Stimulated activated CD4-positive, alpha-beta T cell treated with anti-CD3 and anti-CD28 coated beads, Interleukin-4, amount 100 ng/mL, for 4 hours (primary cell): Measurements from ENCODE around the gene KPNB1.

Experiments
- DNase-seq, 2 experiments: peaks; one replicate each; pipeline ENCODE4 v3.0.0-alpha.2; 2020

Gene KPNB1

DNA sequence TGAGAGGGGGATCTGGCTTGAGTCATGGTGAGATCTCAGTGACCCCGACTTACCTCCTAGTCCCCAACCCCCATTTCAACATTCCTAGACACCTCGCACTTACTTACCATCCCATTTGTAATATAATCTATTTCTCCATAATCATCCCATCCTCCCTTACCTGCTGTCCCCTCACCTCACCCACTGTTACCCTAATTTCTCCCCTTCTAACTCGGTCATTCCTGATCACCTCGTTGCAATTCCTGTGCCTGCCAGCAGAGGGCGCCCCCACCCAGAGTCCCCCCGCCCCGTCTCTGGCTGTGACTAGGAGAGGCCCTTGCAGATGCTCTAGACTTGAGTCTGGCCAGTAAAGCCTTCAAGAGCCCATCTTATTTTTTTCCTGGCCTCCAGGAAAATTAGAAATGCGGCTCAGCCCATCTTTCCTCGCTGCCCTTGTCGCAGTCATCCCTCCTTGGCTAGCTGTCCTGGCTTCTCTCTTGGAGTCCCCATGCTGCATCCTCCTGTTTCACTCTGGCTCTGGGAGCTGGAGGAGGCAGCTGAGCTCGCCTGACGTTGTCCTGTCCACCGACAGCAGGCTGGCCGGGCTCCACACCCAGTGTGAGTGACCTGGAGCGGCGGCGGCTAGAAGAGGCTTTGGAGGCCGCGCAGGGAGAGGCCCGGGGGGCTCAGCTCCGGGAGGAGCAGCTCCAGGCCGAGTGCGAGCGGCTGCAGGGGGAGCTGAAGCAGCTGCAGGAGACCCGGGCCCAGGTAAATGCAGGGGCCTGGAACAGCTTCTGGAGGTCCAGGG is 49.2 kb downstream of the KPNB1 start:
- DNase-seq, result peak; percentile 77 to 88

DNA sequence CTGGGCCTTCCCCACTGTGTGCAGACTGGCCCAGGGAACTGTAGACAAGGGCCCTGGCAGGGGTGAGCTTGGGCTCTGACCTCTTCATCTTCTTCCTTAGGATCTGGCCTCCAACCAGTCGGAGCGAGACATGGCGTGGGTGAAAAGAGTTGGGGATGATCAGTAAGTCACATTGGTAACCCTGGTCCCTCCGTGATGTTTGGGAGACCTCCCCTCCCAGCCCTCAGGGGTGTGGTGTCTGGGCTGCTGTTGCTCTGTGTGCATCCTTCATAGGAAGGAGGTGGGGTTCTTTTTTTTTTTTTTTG is 49.8 kb downstream of the KPNB1 start:
- DNase-seq, result no peak

DNA sequence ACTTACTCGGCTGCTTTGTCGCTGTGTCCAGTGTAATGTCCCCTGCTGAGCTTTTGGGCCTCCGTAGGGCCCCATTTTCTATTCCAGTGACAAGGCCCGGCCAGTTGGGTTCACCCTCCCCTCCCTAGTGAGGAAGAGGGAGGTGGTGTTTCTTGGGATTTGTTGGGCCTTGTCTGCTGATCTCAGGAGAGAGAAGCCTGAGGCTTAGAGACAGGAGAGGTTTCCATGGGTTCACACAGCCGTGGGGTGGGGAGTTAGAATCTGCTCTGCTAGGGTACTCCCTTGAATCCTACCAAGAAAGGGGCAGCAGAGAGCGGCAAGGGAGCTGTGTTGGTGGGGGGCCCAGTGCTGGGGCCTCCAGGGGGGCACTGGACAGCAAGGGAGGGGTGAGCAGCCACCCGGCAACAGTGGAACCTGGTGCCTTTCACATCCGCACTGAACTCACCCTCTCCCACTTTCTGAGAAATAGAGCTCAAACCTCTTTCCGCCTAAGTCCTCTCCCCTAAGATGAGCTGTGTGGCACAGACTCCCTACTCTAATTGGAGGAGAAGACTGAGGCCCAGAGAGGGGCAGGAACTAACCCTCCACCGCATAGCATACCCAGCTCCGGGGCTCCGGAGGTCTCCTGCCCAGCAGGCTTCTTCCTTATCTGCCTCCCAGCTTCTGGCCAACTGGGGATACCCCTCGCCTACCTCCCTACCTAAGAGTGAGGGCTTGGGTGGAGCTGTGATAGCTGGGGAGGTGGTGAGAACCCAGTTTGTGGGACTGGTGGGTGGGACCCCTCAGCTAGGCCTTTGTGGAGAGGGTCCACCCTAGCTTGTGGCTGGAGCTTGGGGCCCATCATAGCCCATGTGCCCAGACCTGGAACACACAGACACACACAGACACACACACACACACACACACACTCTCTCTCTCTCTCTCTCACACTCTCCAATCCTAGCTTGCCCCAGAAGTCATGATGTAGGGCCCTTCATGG is 51.0 kb downstream of the KPNB1 start:
- no peak for DNase-seq

DNA sequence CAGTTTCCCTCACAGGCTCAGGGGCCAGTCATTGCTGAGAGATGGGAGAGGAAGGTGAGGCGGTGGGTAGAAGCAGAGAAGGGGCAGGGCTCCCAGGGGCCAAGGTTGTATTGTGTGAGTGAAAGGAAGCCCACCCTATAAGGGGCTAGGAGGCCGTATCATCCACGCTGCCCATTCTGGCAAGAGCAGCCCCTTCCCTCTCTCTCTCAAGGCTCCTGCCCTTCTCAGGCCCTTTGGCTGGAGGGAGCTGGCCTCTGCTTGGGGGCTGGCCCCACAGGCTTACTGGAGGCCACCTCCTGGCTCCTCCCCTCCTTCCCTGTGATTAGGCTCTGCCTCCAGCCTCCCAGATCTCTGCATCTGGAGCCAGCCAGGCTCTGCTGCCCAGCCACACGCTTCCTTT is 51.9 kb downstream of the KPNB1 start:
- DNase-seq, result no peak

DNA sequence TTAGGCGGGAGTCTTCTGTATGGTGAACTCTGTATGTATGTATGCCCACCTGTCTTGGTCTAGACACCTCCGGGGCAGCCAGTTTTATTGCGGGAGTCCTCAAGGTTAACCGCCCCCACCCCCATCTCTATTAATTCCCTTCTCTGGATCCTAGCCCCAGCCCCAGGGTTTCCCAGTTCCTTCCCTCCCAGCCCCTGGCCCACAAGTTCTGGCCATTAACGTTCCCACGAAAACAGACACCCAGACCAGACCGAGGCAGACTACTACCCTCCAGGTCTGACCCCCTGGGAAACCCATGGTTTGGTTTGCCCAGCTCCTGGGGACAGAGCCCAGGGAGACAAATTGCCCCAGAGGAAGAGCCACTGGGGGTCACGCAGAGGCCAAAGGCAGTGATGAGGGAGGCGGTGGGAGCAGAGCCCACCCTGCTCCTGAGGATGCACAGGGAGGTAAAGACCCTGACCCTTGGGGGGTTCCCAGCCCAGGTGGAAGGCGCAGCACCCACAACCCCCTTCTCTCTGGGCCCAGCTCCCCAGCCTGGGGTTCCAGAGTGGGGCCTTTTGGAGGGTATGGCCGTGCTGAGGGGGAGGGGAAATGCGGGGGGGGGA is 52.8 kb downstream of the KPNB1 start:
- DNase-seq, result peak in 1 of 2 experiments; percentile 3

DNA sequence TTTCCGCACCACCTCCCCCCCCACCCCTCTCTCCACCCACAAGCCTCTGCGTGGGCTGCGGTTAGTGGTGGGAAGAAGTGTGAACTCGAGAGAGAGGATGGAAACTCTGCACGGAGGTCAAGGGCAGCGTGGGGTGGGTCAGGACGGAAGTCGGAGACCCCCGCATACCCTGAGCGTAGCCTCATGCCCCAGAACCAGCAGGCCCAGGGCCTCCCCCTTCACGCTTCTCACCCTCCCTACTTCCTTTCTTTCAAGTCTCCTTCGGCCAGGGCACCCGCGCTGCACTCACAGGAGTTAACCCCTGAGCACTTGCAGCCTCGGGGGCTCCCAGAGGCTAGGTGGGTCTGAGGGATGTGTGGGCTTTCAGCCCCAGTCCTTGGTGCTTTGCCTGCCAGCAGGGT is 53.5 kb downstream of the KPNB1 start:
- DNase-seq, result peak; percentile 62 to 80

DNA sequence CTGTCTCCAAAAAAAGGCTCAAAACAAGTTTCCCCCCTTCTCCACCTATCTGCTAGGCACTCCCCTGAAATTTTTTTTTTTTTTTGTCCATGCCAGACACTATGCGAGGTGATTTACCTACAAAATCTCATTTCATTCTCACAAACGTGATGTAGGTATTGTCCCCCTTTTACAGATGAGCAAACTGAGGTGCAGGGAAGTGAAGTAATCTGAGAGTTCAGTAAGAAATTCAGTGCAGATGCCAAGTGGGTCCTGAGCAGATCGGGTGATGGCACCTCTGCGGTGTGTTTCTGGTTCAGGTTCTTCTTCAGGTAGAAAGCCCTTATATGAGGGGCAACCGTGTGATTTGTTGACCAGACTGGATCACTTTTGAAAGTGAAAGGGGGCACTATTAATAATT is 54.0 kb downstream of the KPNB1 start:
- DNase-seq, result no peak

DNA sequence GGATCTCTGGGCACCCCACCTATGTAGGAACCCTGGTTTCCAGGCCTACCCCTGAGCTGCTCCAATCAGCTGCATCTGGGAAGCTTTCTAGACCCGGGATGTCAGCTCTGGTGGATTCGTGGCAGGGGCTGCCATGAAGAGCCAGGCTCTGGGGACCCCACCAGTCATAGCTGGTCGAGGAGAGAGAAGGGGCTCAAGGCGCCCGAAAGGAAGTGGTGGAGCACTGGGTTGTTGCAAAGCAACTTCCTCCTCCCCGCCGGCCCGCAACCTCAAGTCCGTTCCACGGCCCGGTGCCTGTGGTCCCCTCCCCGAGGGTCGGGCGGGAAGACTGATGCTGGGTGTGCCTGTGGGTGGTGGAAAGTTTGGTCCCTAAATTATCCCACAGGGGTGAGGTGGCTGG is 54.4 kb downstream of the KPNB1 start:
- no peak for DNase-seq

DNA sequence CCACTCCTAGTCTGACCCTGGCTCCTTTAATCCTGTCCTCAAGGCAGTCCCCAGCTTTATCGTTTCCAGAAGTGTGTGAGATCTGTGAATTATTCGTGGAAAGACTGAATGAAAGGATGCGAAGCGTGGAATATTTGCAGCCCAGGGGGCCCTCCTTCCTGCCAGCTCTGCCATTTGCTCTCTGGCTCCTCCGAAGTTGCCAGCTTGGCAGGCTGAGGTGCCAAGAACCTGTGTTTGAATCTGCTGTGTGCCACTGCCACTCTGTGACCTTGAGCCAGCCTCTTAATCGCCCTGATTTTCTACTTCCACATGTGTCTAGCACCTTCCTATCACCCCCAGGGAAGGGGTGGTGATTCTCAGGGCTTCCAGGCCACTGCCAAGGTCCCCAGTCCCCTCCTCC is 55.0 kb downstream of the KPNB1 start:
- DNase-seq, result no peak

DNA sequence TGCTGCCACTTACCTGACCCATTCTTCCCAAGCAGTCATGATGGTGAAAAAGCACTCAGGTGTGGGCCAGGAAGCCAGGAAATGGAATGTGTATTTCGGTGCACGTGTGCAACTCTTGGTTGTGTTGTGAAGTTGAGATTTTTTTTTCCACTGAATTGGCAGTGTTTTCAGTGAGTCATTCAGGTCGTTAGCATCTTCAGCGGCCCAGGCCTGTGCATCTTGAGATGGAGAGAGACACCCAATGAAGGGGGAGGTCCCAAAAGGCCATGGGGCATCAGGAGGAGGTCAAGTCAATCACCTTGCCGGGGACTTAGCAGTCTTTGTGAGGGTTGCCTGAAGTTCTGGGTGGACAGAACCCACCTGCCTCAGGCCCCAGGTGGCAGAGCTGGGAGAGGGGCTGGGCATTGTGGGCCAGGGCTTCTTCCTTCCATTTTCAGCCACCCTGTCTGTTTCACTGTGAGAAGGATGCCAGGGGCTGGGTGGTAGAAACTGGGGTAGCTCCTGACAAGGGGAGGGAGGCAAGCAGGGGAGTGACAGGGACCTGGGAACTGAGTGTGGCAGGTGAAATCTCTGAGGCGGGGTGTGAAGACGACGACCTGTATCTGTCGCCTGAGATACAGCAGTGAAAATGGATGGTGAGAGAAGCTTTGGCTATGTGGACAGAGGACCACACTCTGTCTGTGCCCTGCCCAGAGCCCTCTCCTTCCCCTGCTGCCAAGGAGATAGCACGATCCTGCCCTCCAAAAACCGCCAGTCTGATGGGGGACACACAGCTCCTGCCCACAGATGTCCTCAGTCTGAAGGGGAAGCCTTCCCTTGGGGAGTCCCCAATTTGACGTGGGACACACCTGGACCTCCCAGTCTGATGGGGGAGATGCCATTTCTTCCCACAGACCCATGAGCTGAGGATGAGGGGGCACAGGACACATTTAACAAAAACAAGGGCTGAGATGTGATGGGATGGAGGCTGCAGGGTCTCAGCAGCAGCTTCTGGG is 56.1 kb downstream of the KPNB1 start:
- DNase-seq, result peak in 1 of 2 experiments; percentile 72

DNA sequence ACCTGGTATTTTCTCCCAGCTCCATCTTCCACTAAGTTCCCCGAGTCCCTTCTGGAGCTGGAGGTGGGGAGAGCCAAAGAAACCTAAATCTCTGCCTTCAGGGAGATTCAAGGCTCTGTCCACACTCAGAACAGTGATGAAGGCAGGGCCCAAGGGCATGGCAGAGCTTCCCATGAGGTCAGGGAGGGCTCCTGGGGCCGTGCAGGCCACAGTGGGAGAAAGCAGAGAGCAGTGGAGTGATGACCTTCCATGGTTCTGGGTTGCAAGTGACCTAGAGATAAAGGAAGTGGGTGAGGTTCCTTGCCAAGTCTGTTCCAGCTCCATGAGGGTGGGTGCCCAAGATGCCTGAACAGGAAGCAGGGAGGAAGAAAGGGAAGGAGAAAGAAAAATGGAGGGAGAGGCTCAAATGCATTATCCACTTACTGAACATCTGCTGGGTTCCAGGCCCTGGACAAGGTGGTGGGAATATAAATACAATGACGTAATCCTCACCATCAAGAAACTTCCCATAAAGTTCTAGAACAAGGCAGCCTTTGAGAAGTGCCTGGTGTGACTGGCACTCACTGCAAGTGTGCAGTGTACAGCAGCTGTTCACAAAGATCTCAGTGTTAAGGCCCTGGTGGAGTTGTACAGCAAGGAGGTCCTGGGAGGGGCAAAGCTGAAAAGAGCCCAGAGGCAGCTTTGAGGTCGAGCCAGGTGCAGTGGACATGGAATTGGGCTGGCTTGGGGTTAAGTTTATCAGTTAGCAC is 57.5 kb downstream of the KPNB1 start:
- DNase-seq, result no peak

DNA sequence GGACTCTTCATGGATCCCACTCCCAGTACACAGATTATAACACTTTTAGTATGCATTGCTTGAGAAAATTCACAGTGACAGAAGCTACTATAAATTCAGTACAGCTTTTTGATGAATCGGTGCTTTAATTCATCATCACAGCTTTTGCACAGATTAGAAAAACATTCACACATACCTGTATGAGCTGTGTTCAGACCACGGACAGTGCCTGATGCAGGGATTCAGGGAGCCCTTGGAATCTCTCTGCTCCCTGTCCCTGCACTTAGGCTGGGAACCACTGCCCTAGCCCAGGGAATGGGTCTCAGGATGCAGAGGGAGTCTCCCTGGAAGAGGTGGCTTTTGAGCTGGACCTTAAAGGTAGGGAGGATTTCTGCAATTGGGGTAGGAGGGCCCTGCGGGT is 58.2 kb downstream of the KPNB1 start:
- no peak for DNase-seq

DNA sequence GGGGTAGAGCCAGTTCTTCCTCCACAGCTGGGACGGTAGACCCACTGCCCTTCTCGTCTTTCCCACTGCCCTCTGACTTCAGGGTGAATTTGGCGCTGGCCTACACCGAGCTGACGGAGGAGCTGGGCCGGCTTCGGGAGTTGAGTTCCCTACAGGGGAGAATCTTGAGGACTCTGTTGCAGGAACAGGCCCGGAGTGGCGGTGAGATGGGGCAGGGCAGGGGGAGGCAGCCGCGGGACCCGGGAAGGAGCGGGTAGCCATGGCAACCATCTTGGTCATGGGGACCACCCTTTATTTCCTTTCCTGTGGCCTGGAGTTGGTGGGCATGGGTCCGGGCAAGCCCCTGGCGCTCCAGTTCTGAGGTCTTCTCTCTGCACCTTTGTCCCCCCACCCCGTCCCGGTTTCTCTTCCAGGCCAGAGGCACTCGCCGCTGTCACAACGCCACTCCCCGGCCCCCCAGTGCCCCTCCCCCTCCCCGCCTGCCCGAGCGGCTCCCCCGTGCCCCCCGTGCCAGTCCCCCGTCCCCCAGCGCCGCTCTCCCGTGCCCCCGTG is 58.7 kb downstream of the KPNB1 start:
- DNase-seq, result no peak

DNA sequence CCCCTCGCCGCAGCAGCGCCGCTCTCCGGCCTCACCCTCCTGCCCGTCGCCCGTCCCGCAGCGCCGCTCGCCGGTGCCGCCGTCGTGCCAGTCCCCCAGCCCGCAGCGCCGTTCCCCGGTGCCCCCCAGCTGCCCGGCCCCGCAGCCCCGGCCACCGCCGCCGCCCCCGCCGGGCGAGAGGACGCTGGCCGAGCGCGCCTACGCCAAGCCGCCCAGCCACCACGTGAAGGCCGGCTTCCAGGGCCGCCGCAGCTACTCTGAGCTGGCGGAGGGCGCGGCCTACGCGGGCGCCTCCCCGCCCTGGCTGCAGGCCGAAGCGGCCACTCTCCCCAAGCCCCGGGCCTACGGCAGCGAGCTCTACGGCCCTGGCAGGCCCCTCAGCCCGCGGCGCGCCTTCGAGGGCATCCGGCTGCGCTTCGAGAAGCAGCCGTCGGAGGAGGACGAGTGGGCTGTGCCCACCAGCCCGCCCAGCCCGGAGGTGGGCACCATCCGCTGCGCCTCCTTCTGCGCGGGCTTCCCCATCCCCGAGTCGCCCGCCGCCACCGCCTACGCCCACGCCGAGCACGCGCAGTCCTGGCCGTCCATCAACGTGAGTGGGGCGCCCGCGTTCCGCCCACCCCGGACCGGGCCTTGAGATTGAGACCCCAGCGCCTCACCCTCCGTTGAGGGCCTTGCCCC is 59.3 kb downstream of the KPNB1 start:
- no peak for DNase-seq

DNA sequence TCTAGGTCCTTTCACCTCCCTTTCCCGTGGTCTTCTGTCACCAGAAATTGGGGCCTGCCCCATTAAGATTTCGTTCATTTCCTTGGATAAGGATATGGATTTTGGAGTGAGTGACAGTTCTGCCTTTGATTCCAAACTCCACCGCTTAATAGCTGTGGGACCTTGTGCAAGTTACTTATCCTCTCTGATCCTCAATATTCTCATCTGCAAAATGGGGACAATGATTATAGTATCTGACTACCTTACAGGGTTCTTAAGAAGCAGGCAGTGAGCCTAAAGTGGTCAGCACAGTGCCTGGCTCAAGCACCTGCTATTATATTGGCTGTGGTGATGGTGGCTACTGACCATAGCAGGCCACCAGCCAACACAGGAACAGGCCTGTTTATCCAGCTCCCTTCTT is 59.9 kb downstream of the KPNB1 start:
- DNase-seq, result no peak

DNA sequence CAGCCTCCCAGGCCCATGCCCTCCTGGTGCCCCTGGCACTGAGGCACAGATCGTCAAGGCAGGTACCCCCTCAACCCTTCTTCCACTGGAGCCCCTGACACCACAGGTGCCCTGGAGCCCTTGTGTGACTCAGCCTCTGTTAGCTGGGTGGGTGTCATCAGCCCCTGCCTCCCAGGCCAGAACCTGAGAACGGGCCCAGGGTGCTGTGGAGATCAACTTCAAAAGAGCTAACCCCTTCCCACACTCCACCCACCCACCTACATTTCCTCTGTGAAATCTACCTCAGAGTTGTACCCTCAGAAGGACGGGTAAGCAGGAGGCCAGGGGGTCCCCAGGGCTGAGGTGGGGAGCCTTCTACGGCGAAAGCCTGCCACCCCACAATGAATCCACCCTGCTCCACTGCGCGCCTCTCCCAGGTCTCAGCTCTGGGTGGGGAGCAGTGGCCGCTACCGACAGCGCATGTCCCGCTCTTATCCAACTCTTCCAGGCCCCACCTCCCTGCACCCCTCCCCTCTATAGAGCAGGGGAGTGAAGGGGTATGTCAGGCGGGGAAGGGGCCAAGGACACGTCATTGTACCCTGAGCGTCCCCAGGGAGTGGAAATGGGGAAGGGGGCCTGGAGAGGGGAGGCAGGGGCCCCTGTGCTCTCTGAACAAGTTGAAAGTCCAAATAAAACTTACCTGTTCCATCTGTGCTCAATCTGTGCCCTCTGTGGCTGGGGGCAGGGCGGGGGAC is 61.8 kb downstream of the KPNB1 start:
- peak in 1 of 2 experiments; percentile 61 for DNase-seq

DNA sequence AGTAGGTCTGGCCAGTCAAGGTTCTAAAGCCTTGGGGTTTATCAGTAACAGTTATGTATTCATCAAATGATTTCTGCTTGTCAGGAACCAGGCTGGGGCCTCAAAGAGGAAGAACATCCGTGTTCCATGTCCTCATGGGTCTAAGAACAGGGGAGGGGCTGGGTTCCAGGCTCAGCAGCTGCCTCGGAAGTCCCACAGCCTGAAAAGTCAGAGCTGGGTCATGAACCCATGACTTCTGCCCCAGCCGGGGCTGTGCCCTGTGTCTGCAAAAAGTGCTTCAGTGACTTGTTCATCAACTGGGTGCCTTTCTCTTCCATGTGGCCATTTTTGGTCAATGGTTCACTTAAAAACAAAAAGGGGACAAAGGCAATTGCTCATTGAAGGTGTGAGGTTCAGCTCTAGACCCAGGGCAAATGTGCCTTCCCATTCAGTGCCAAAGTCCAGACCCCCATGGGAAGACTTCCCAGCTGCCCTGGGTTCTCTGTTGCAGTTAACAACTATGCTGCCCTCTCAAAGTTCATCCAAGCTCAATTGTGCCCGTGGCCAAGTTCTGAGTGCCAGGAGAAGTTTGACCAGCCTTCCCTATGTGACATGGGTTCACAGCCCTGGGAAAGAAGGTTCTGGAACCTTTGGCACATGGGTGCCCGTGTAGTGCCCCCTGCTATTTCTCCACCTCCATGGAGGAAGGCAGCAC is 62.8 kb downstream of the KPNB1 start:
- DNase-seq, result no peak

DNA sequence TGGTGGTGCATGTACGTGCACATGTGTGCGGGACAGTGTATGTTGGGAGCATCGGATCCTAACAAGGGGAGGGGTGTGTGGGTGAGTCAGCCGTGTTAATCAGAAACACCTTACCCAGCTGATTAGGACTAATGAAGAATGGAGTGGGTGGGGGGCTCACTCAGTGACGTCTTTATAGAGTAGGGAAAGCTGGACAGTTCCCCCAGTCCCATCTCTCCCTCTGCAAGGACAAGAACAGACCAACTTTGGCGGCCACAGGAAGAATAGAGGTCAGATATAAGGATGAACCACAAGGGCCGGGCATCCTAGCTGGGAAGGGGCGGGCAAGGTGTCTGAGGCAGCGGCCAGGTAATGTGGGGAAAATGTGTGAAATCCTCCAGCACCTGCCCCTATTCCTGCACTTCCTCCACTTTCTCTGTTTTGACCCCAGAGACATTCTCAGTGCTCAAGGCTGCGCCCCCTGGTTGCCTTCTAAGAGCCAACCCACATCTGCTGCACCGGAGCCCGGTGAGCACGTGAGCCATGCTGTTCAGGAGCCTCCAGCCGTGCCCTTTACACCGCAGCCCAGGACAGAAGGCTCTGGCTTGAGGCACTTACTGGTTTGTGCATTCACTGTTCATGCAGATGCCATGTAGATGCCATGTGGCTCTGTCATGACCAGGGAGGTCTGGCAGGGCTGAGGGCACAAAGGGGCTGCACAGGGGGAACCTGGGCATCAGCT is 64.4 kb downstream of the KPNB1 start:
- DNase-seq, result no peak
